Ovary (tissue), 1 donor: ENCODE data around the gene MICOS13.

ENCODE experiments used
- EP300 ChIP-seq: sonication (generic); formaldehyde crosslinking; IDR thresholded peaks from one replicate; pipeline ENCODE4 v1.6.1; 2017; ENCODE audit warnings: antibody characterized with exemption
- POLR2A ChIP-seq: fragments of 450-650 bp; IDR thresholded peaks from one replicate; pipeline ENCODE4 v1.6.1; 2017; ENCODE audit warnings: antibody characterized with exemption, mild to moderate bottlenecking, moderate library complexity

DNA sequence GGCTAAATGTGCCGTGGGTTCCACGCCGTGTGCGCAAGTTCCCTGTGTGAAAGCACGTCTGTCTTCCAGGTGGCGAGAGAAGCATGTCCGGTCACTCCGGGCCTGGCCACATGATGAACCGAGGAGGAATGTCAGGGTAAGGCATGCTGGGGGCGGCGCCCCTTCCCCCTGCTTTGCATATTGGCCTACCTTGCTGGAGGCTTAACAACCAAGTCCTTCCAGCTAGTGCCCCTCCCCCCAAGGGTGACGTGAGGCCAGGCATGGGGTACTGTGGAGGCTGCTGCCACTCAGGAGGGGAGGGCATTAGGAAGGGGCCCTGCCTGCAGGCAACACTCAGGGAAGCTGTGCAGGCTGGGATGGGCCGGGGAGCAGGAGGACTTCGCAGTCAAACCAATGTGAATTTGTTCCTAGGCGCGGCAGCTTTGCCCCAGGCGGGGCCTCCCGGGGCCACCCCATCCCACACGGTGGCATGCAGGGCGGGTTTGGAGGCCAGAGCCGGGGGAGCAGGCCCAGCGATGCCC lies 12.5 kb downstream of the MICOS13 start:
- TF ChIP-seq EP300 (no peak), POLR2A (no peak)
